Astrocyte of the spinal cord (primary cell): ENCODE measurements around the gene STIM1.

Experiments
- DNase-seq: peaks from one replicate; pipeline ENCODE4 v3.0.0; 2011; ENCODE audit warnings: low read depth, low spot score
- H3K4me3 ChIP-seq: 2 replicates; pipeline ENCODE4 v1.5.1; 2011; ENCODE audit warnings: low read depth, mild to moderate bottlenecking, low read length, moderate library complexity
- CTCF ChIP-seq: IDR thresholded peaks from 2 replicates; pipeline ENCODE4 v1.5.1; 2012; ENCODE audit warnings: low read depth, mild to moderate bottlenecking, low read length, inconsistent platforms
- in situ Hi-C: cut with HindIII; loops from 2 replicates; pipeline ENCODE4 v1.10.0; 2017; ENCODE audit warnings: low sequenced_read_pairs

Gene STIM1

GRCh38 chr11:4025967-4026324, 170.5 kb downstream of the STIM1 start:
- no peak for DNase-seq
- in situ Hi-C loops: no loop called here
- TF ChIP-seq CTCF: no peak
- no peak overlapping the region for H3K4me3 ChIP-seq

DNA sequence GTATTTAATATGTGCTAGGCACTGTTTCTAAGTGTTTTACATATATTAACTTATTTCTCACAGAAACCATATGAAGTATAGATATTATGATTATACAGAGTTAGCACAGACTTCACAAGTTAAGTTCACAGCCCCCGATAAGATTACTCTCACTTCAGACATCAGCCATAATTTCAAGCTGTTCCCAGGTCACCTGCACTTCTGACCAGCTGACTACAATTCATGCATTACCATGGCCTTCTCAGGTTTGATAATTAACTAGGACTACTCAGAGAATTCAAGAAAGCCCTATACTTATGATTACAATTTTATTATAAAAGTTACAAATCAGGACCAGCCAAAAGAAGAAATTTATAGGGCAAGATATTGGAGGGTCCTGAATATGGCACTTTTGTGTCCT, 170.9 kb downstream of the STIM1 start:
- in situ Hi-C loops: no loop called here
- H3K4me3 ChIP-seq: no peak overlapping the region
- no peak for DNase-seq
- no peak for TF ChIP-seq CTCF

- in situ Hi-C loops: no loop called here
- H3K4me3 ChIP-seq: no peak overlapping the region
- TF ChIP-seq CTCF: no peak
- no peak for DNase-seq
Observed at GRCh38 chr11:4027746-4028145, 172.3 kb downstream of the STIM1 start.

DNA sequence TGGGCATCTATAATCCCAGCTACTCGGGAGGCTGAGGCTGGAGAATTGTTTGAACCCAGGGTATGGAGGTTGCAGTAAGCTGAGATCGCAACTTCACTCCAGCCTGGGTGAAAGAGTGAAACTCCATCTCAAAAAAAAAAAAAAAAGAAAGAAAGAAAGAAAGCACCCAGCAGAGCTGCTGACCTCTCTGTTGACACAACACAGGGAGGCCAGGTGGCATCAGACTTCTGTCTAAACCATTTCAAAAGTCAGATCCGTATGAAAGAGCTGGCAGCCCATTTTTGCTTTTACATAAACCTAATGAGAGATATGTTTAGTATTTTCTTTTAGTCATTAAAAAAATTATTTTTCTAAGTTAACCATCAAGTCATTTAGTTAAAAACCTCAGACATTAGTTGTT, 174.7 kb downstream of the STIM1 start:
- in situ Hi-C loops: no loop called here
- no peak overlapping the region for H3K4me3 ChIP-seq
- DNase-seq: no peak
- no peak for TF ChIP-seq CTCF

DNA sequence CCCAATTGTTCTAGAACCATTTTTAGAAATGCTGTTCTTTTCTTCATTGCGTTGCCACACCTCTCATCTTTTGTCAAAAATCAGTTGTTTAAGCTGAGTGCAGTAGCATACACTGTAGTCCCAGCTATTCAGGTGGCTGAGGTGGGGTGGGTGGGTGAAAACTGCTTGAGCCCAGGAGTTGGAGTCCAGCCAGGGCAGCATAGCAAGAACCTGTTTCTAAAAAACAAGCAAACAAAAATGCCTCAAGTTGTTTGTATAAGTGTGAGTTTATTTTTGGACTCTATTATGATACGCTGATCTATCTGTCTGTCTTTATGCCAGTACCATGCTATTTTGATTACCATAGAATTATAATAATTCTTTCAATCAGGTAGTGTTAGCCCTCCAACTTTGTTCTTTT, 176.6 kb downstream of the STIM1 start:
- in situ Hi-C loops: no loop called here
- no peak for TF ChIP-seq CTCF
- H3K4me3 ChIP-seq: no peak overlapping the region
- DNase-seq: no peak

DNA sequence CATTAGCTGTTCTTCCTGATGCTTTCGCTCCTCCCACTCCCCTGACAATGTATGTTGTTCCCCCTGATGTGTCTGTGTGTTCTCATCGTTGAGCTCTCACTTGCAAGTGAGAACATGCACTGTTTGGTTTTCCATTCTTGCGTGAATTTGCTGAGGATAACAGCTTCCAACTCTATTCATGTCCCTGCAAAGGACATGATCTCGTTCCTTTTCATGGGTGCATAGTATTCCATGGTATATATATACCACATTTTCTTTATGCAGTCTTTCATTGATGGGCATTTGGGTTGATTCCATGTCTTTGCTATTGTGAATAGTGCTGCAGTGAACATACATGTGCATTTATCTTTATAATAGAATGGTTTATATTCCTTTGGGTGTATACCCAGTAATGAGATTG, 180.5 kb downstream of the STIM1 start:
- no peak for TF ChIP-seq CTCF
- in situ Hi-C loops: no loop called here
- no peak overlapping the region for H3K4me3 ChIP-seq
- no peak for DNase-seq

DNA sequence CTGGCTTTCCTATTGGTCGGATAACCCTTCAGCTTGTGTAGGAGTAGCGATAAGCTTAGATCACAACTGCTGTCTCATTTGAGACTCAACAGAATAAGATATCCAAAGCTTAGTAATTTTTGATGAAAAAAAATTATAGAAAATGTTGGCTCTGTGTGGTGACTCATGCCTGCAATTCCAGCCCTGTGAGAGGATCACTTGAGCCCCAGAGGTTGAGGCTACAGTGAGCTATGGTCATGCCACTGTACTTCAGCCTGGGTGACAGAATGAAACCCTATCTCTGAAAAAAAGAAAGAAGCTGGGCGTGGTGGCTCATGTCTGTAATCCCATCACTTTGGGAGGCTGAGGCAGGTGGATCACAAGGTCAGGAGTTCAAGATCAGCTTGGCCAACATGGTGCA, 183.5 kb downstream of the STIM1 start:
- H3K4me3 ChIP-seq: no peak overlapping the region
- DNase-seq: peak; percentile 17
- in situ Hi-C loops: no loop called here
- no peak for TF ChIP-seq CTCF
